Thymus (tissue), 11 donors: ENCODE data around the gene MRO. TPM values are rescaled to one million over a fixed set of nuclear protein-coding genes. Genes with fewer than 3 reads are reported as not detected.
A peak's percentile ranks its signal among the peaks of the same experiment; 100 is the strongest.

Experiments
- DNase-seq, 9 donors: peaks; one replicate each; pipeline ENCODE4 v3.0.0-alpha.2; 2013; ENCODE audit warnings: low spot score in 9 of 9, low read depth in 6 of 9, missing footprints in 1 of 9
- H3K27ac ChIP-seq, 2 donors: one replicate each; pipeline ENCODE4 v1.5.1; 2013; ENCODE audit warnings: control low read depth in 1 of 2, low read depth in 1 of 2, low read length in 1 of 2, mild to moderate bottlenecking in 1 of 2, moderate library complexity in 1 of 2
- H3K27me3 ChIP-seq, 2 donors: one replicate each; pipeline ENCODE4 v1.5.1; 2013; ENCODE audit warnings: low read length in 1 of 2; ENCODE audit not compliant: control insufficient read depth in 2 of 2, insufficient read depth in 1 of 2
- H3K36me3 ChIP-seq, 2 donors: one replicate each; pipeline ENCODE4 v1.5.1; 2013; ENCODE audit warnings: low read length in 1 of 2, mild to moderate bottlenecking in 1 of 2, moderate library complexity in 1 of 2; ENCODE audit not compliant: control insufficient read depth in 2 of 2, insufficient read depth in 2 of 2
- H3K4me1 ChIP-seq, 2 donors: one replicate each; pipeline ENCODE4 v1.5.1; 2013; ENCODE audit warnings: low read length in 2 of 2; ENCODE audit not compliant: control insufficient read depth in 2 of 2, insufficient read depth in 2 of 2
- H3K4me3 ChIP-seq, 2 donors: one replicate each; pipeline ENCODE4 v1.5.1; 2013; ENCODE audit warnings: low read length in 2 of 2, control low read depth in 1 of 2, mild to moderate bottlenecking in 1 of 2
- H3K9me3 ChIP-seq, 2 donors: one replicate each; pipeline ENCODE4 v1.5.1; 2013; ENCODE audit warnings: low read length in 1 of 2, mild to moderate bottlenecking in 1 of 2; ENCODE audit not compliant: control insufficient read depth in 2 of 2, insufficient read depth in 1 of 2
- WGBS: extraction: QIAGEN DNeasy Blood & Tissue Kit; methylation state at CpG from one replicate; pipeline ENCODE4 v1.1.7; 2013; 5-methylcytosine and 5-hydroxymethylcytosine counted together
- polyA plus RNA-seq: library from polyadenylated mRNA; stranded (reverse); fragments of 200-250 nt; gene quantifications from one replicate; pipeline ENCODE4 v1.2.3, GENCODE V29; 2013
- total RNA-seq: library from RNA; stranded (reverse); fragments of 120-200 nt; gene quantifications from one replicate; pipeline ENCODE4 v1.2.4, GENCODE V29; 2013
- donor health status: healthy.

The MRO gene
- total and polyA plus RNA-seq, 2 donors: 1.4 to 1.5 TPM

GRCh38 chr18:50822756-50823155 lies 2.9 kb upstream of the MRO start:
- peaks cover 0 to 8% of the 10 kb centered on the region in 2 donors for H3K4me1 ChIP-seq
- H3K4me3 ChIP-seq: no peak overlapping the region
- peaks cover 2 to 12% of the 10 kb centered on the region in 2 donors for H3K27me3 ChIP-seq
- H3K9me3 ChIP-seq: no peaks in the 10 kb centered on the region
- DNase-seq: no peak
- WGBS: 99% methylated on average over 10 of the region's 10 CpGs
- no peak overlapping the region for H3K27ac ChIP-seq
- H3K36me3 ChIP-seq: no peaks in the 10 kb centered on the region

- peak overlapping the region in 1 of 2 donors; percentile 26 for H3K27ac ChIP-seq
- 70% methylated on average over 5 of the region's 5 CpGs for WGBS
- H3K36me3 ChIP-seq: no peaks in the 10 kb centered on the region
- H3K4me3 ChIP-seq: no peak overlapping the region
- H3K27me3 ChIP-seq: peaks cover 2 to 12% of the 10 kb centered on the region in 2 donors
- peaks cover 0 to 8% of the 10 kb centered on the region in 2 donors for H3K4me1 ChIP-seq
- no peaks in the 10 kb centered on the region for H3K9me3 ChIP-seq
- DNase-seq: peak in 1 of 9 donors; percentile 25
These were observed 1.2 kb upstream of the MRO start for GRCh38 chr18:50820901-50821520.

GRCh38 chr18:50819027-50819727 lies 639 bp downstream of the MRO start:
- Histone ChIP-seq H3K27me3 (peaks cover 2 to 12% of the 10 kb centered on the region in 2 donors), H3K4me3 (no peak overlapping the region), H3K27ac (no peak overlapping the region), H3K9me3 (no peaks in the 10 kb centered on the region), H3K4me1 (peaks cover 0 to 8% of the 10 kb centered on the region in 2 donors), H3K36me3 (no peaks in the 10 kb centered on the region)
- DNase-seq: no peak
- 20% methylated on average over 16 of the region's 16 CpGs for WGBS

GRCh38 chr18:50816419-50817166 lies 3.2 kb downstream of the MRO start:
- no peak overlapping the region for H3K27ac ChIP-seq
- H3K4me1 ChIP-seq: peaks cover 0 to 8% of the 10 kb centered on the region in 2 donors
- no peaks in the 10 kb centered on the region for H3K36me3 ChIP-seq
- H3K27me3 ChIP-seq: peaks cover 2 to 12% of the 10 kb centered on the region in 2 donors
- H3K9me3 ChIP-seq: no peaks in the 10 kb centered on the region
- WGBS: 88% methylated on average over 7 of the region's 7 CpGs
- H3K4me3 ChIP-seq: no peak overlapping the region
- DNase-seq: peak in 1 of 9 donors; percentile 10

- no peak overlapping the region for H3K27ac ChIP-seq
- 82% methylated on average over 7 of the region's 7 CpGs for WGBS
- H3K4me1 ChIP-seq: peaks cover 0 to under 1% of the 10 kb centered on the region in 2 donors
- no peaks in the 10 kb centered on the region for H3K9me3 ChIP-seq
- DNase-seq: no peak
- no peaks in the 10 kb centered on the region for H3K36me3 ChIP-seq
- H3K27me3 ChIP-seq: peaks cover 2 to 5% of the 10 kb centered on the region in 2 donors
- no peak overlapping the region for H3K4me3 ChIP-seq
These were observed 5.4 kb downstream of the MRO start for GRCh38 chr18:50814395-50814794.

- no peak for DNase-seq
- H3K27me3 ChIP-seq: peaks cover 0 to 2% of the 10 kb centered on the region in 2 donors
- H3K4me3 ChIP-seq: no peak overlapping the region
- 96% methylated on average over 2 of the region's 2 CpGs for WGBS
- H3K27ac ChIP-seq: no peak overlapping the region
- no peaks in the 10 kb centered on the region for H3K36me3 ChIP-seq
- no peaks in the 10 kb centered on the region for H3K9me3 ChIP-seq
- no peaks in the 10 kb centered on the region for H3K4me1 ChIP-seq
These were observed 6.5 kb downstream of the MRO start for GRCh38 chr18:50813353-50813752.

- no peaks in the 10 kb centered on the region for H3K27me3 ChIP-seq
- WGBS: 94% methylated on average over 2 of the region's 2 CpGs
These were observed 7.0 kb downstream of the MRO start for GRCh38 chr18:50812834-50813233.

GRCh38 chr18:50807176-50807575 lies 12.6 kb downstream of the MRO start:
- H3K4me1 ChIP-seq: peaks cover 0 to 3% of the 10 kb centered on the region in 2 donors
- no peak overlapping the region for H3K27ac ChIP-seq
- no peaks in the 10 kb centered on the region for H3K27me3 ChIP-seq
- H3K36me3 ChIP-seq: no peaks in the 10 kb centered on the region
- no peak overlapping the region for H3K4me3 ChIP-seq
- 96% methylated on average over 2 of the region's 2 CpGs for WGBS
- no peak for DNase-seq
- H3K9me3 ChIP-seq: no peaks in the 10 kb centered on the region

More at GRCh38 chr18:50812834-50813233, 7.0 kb downstream of the MRO start:
- H3K9me3 ChIP-seq: no peaks in the 10 kb centered on the region
- H3K27ac ChIP-seq: no peak overlapping the region
- DNase-seq: no peak
- H3K4me3 ChIP-seq: no peak overlapping the region
- no peaks in the 10 kb centered on the region for H3K36me3 ChIP-seq
- H3K4me1 ChIP-seq: no peaks in the 10 kb centered on the region

GRCh38 chr18:50806208-50806616 lies 13.6 kb downstream of the MRO start:
- no peaks in the 10 kb centered on the region for H3K27me3 ChIP-seq
- H3K36me3 ChIP-seq: no peaks in the 10 kb centered on the region
- H3K4me3 ChIP-seq: no peak overlapping the region
- H3K4me1 ChIP-seq: peaks cover 0 to 3% of the 10 kb centered on the region in 2 donors
- peak in 1 of 9 donors; percentile 11 for DNase-seq
- H3K9me3 ChIP-seq: no peaks in the 10 kb centered on the region
- no peak overlapping the region for H3K27ac ChIP-seq
- 22% methylated on average over 15 of the region's 15 CpGs for WGBS
